ENCODE measurements around the gene CTRB1. TPM values are rescaled to one million over a fixed set of nuclear protein-coding genes. Genes with fewer than 3 reads are reported as not detected.

Gene CTRB1
- total RNA-seq, 1 experiment from 2014 or later: not detected

DNA sequence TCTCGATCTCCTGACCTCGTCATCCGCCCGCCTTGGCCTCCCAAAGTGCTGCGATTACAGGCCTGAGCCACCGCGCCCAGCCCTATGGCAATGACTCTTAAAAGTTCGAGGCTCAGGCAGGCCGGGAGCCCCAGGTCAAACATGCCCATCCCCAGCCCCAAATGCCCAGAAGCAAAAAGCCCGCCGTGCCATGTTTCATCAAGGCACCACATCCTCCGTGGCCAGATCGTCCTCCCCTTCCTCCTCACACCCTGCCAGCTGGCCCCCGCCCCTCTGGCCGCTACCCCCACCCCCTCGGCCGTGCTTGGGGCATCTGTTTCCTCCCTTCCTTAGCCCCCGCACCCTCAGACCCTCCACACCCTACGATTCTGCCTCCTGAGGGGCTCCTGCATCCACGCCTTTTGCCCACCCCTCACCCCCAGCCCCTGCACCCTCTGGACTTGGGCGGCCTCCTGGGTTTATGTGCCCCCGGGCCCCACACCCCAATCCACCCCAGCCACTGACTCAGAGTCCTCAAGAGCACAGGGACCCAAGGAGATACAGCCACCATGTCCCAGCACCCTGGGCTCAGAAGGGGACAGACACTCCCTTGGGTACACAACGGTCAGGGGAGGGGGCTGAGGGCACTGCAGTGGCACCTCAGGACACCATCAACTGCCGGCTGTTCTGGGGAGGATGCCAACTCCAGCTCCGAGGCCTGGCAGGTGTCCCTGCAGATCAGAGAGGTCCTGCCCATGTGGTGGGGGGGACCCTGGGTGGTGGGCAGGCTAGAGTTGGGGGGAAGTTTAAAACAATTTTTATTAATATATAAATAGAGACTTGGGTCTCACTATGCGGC lies 7.1 kb downstream of the CTRB1 start:
- DNase-seq (ENCODE audit: low read depth): no peak

DNA sequence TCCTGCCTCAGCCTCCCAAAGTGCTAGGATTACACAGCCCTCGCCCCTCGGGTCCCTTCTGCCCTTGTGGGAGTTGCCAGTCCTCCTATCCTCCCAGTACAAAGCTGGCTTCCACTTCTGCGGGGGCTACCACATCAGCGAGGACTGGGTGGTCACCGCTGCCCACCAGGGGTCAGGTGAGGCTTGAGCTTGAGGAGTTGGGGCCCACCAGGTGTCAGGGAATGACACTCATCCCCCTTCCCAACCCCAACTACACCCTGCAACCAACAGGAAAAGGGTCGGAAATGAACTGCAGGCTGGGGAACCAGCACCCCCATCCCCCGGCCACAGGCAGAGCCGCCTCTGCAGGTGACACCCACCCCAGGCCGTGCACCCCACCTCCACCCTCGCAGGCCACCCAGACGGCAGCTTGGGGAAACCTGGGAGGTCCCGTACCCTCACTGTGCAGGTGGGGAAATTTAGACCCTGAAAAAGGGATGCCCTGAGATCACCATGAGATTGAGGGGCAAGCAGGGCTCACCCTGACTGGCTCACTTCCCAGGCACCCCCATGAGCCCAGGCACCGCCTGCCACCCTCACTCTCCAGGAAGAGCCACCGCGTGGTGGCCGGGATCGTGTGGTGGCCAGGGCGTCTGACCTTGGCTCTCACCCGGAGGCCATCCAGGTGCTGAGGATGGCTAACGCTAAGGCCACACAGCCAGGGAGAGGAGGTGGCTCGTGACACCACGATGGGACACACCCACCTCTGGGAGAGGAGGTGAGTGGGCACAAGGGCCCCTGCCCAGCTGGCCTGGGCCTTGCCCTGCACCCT lies 8.0 kb downstream of the CTRB1 start:
- no peak for DNase-seq (ENCODE audit: low read depth)

- peak; percentile 44 for DNase-seq (ENCODE audit: low read depth)
These were observed 8.8 kb downstream of the CTRB1 start for GRCh38 chr16:75227361-75228142.

DNA sequence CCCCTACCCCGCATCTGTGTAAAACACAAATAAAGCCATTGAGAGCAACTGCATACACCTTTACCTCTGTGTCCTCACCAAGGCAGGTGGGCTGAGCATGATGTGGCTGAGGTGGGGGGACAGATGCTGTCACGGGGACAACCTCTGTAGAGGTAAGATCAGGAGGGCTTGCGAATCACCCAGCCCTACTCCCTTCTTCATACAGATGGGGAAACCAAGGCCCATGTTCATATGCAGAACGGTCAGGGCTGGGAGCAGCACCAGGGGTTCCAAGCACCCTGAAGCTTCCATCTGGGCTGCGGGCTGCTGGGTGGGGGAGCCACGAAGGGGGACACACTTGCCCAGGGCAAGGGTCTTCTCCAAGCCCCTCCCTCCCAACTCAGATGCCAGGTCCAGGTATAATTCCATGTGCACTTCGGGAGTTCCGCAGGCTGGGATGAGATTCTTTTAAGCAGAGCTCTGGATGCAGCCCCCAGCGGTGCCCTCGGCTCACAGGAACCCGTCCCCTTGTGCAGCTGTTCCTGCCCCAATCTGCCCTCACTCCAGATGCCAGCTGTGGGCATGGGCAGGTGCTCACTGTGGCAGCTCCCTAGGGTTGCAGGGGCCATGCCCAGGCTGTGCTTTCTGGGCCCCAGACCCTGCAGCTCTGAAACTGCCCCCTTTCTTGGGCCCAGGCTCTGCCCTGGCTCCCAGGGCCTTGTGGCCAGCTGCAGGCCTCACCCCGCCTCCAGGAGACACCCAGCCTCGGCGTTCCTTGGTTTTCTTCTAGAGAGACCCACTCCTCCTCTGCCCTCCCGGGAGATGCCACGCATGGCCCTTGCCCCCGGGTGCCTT lies 9.6 kb downstream of the CTRB1 start:
- DNase-seq (ENCODE audit: low read depth): no peak

DNA sequence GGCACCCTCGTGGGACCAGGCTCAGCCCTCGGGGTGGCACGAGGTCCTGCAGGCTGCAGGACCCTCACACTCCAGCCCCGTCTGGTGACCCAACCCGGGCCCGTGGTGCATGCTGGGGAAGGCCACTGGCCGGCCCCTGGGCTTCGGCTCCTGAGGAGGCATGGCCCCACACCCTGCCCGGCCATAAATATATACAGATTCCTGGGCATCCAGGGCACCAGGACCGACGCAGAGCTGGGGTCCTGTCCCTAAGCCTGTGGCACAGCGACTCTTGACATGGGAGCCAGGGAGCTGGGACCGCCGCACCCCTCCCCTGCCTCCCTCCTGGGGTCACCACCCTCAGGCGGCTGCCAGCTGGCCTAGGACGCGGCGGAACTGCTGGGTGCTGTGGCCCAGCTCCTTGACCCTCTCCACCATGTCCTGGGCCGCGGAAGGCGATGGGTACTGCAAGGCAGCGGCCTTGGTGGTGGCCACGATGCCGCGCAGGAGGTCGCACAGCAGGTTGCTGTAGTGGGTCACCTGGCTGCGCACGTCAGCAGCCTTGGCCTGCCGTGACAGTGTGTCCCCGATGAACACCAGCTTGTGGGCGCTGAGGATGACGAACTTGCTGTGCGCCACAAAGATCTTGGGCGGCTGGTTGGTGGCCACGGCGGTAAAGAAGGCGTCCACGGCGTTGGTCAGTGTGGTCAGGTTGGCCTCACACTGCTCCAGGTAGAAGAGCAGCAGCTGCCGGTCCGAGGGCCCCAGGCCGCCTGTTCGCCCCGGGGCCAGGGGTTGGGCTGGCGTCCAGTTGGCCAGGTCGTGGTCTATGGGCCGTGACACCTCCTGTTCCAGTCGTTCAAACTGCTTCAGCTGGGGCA lies 10.6 kb downstream of the CTRB1 start:
- no peak for DNase-seq (ENCODE audit: low read depth)

DNA sequence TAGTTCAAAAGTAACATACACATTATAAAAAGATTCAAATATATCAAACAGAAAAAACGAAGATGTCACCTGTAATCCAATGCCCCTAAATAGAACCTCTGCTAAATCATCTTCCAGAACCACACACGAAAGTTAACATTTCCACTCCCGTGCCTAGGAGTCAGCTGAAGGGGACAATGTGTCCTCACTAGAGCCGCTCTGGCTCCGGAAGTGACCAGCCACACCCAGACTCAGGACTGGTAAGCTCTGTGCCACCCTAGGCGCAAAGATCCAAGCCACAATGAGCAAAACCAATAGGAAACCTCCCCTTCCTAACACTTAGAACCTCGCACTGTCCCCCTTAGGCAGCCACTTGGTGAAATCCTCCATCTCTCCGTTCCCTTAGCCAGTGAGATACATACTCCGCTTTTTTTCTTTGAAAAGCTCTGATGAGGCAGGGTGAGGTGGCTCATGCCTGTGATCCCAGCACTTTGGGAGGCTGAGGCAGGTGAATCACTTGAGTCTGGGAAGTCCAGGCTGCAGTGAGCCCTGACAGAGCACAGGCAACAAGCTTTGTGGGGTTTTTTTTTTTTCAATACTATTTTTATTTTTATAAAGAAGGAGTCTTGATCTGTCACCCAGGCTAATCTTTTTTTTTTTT lies 11.8 kb downstream of the CTRB1 start:
- DNase-seq (ENCODE audit: low read depth): no peak

GRCh38 chr16:75231570-75231969 lies 12.8 kb downstream of the CTRB1 start:
- DNase-seq (ENCODE audit: low read depth): no peak

GRCh38 chr16:75233611-75233938 lies 14.8 kb downstream of the CTRB1 start:
- DNase-seq (ENCODE audit: low read depth): no peak

DNA sequence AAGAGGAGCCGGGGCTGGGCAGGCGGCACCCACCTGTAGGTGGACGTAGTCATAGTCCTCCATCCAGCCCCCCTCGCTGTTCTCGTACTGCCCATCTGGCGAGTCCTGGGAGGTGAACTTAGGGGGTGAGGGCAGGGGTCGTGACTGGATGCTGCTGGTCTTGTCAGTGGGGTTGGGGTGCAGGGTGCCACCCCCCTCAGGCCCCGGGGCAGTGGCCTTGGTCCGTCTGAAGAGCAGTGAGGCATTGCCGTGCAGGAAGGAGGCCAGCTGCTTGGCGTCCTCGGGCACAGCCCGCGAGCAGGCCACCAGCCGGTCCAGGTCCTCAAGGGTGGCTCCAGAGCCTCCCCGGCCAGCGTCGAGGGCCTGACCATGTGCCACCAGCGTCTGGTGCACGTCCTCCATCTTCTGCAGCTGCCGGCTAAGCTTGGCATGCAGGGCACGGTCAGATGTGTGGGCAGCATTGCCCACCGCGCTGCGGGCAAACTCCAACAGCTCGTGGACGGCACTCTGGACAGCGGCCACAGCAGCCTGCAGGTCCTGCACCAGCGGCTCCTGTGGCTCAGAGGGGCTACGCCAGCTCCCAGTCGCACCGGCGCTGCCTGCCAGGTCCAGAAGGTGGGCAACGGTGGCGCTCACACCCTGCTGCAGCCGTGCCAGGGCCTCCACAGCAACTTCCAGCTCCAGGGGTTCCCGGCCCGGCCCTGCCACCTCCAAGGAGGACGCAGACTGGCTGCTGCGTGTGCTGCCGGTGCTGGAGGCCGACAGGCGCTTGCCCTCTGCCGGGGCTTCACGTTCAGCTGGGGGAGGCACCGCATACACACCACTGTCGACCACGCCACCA lies 16.3 kb downstream of the CTRB1 start:
- no peak for DNase-seq (ENCODE audit: low read depth)

GRCh38 chr16:75235721-75236193 lies 17.0 kb downstream of the CTRB1 start:
- no peak for DNase-seq (ENCODE audit: low read depth)

- no peak for DNase-seq (ENCODE audit: low read depth)
These were observed 17.4 kb downstream of the CTRB1 start for GRCh38 chr16:75236232-75236631.

DNA sequence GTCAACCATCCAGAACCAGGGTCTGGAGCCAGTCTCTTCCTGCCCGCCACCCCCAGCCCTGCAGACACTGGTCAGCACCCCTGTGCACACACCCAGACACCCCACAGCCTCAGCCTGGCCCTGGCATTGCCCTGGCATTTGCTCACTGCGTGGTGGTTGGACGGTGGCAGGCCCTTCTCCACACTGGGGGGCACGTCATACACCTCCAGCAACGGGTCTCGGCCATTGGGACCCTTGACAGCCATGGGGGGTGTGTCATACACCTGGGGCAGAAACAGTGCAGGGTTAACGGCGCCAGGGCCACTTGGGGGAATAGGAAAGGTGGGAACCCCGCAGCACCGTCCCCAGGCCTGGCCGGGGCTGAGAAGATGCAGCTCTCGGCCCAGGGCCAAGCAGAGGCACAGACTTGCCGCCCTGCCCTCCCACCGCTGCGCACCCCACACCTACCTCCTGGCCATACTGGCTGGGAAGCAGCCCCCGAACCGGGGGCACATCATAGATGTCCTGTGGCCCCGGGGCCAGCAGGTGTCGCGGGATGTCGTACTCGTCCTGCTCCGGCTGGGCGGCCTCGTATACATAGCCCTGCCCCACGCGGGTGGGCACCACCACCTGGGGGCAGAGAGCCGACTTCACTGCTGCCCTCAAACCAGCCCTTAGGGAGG lies 18.1 kb downstream of the CTRB1 start:
- DNase-seq (ENCODE audit: low read depth): no peak

DNA sequence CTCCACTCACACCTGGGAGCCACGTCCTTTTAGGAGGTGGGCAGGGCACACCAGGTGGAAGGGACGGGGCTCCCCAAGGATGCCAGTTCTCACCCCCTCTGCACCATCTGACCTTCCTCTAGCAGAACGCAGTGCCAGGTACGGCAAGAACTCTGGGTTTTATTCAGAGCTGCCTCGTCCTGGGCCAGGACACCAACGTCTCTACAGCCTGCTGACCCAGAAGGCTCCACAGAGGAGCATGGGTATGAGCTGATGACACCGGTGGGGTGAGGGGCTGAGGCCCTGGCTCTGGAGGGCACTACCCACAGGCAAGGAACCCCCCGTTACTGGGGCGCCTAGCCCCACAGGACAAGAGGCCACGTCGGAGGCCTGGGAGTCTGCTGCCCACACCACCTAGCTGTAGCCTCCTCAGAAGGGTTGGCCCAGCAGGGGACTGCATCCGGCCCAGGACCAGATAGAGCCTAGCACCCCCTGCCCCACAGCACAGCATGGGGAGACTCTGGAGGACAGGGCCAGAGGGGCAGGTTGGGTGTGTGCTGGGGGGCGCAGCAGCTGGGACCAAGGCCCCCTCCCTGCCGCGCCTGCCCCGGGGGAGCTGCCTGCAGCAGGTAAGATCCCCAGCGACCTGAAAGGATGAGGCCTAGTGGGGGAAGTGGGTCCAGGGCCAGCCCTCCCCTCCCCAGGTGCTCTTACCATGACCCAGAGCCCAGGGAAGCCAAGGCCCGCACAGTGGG lies 18.8 kb downstream of the CTRB1 start:
- DNase-seq (ENCODE audit: low read depth): no peak

- peak; percentile 90 for DNase-seq (ENCODE audit: low read depth)
These were observed 19.5 kb downstream of the CTRB1 start for GRCh38 chr16:75238132-75238852.

GRCh38 chr16:75238853-75239541 lies 20.2 kb downstream of the CTRB1 start:
- DNase-seq (ENCODE audit: low read depth): peak; percentile 82

DNA sequence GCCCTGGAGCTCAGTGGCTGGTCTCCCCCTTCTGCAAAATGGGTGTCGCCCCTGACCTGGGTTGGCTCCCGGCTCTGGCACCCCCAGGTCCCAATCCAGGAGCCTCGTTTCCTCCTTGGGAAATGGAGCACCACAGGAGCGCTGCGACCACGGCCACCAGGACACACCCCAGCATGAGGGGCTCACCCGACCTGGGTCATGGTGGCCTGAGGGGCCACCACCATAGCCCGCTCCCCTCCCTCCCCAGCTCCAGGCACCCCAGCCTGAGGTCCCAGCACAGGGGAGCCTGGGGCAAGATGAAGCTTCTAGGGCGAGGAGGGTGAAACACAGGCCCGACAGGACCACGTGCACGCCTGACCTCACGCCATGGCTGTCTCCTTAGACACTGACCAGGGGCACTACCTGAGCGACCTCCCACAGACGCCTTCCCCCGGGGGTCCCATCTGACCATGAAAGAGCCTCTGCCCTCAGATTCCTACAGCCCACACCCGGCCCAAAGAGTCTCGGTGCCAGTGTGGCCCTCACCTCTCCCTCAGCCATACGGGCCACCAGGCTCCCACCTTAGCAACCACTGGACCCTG lies 20.8 kb downstream of the CTRB1 start:
- no peak for DNase-seq (ENCODE audit: low read depth)

Measured in M059J (cell line).